IMR-90 (cell line): Measurements from ENCODE around the gene SMARCC2. TPM values are rescaled to one million over a fixed set of nuclear protein-coding genes. Genes with fewer than 3 reads are reported as not detected.

Source experiments
- ATAC-seq: fragments of 200-7000 bp; cut with Tn5 transposase; 2 replicates; pipeline ENCODE4 v1.9.1; 2020; ENCODE audit warnings: low read depth, mild to moderate bottlenecking, moderate library complexity
- BruUV-seq: library from RNA; stranded (reverse); fragments of 400-500 nt; replicated peaks from 2 replicates; lab custom pipeline; 2021; lab: Mats Ljungman, UMichigan
- CTCF ChIA-PET: fragments of 300-600 bp; formaldehyde crosslinking; extraction: SDS; loops from one replicate; lab custom pipeline; 2021; ENCODE audit warnings: antibody characterized with exemption; lab: Yijun Ruan, JAX
- POLR2A ChIA-PET: fragments of 300-600 bp; sonication (Branson Sonifier 250); formaldehyde crosslinking; loops from one replicate; lab custom pipeline; 2022; ENCODE audit warnings: antibody characterized with exemption; ENCODE audit not compliant: unreplicated experiment; lab: Charles Lee
- DNase-seq: peaks from one replicate; pipeline ENCODE4 v3.0.0; 2013
- H2AFZ ChIP-seq: replicated peaks from 2 replicates; pipeline ENCODE3; 2013; ENCODE audit warnings: low read length, mild to moderate bottlenecking; ENCODE audit not compliant: poor library complexity
- H2AK5ac ChIP-seq: 2 replicates; pipeline ENCODE4 v1.6.1; 2013; ENCODE audit warnings: low read depth, low read length, inconsistent platforms
- H2AK9ac ChIP-seq: replicated peaks from 2 replicates; pipeline ENCODE3; 2013; ENCODE audit warnings: mild to moderate bottlenecking, low read depth, low read length, moderate library complexity; ENCODE audit not compliant: poor library complexity
- H2BK120ac ChIP-seq: 2 replicates; pipeline ENCODE4 v1.6.1; 2013; ENCODE audit warnings: low read depth, low read length, inconsistent platforms
- H2BK15ac ChIP-seq: 3 replicates; pipeline ENCODE4 v1.6.1; 2013; ENCODE audit warnings: low read depth, low read length, inconsistent platforms
- H2BK20ac ChIP-seq: 2 replicates; pipeline ENCODE4 v1.6.1; 2013; ENCODE audit warnings: low read depth, mild to moderate bottlenecking, inconsistent platforms, low read length, moderate library complexity
- H2BK5ac ChIP-seq: 2 replicates; pipeline ENCODE4 v1.6.1; 2013; ENCODE audit warnings: mild to moderate bottlenecking, low read depth, low read length, inconsistent platforms; ENCODE audit not compliant: poor library complexity, severe bottlenecking
- H3K14ac ChIP-seq: replicated peaks from 2 replicates; pipeline ENCODE4 v1.6.1; 2013; ENCODE audit warnings: low read depth, low read length, inconsistent platforms
- H3K18ac ChIP-seq: 2 replicates; pipeline ENCODE4 v1.6.1; 2013; ENCODE audit warnings: low read depth, low read length, control low read depth
- H3K23ac ChIP-seq: 2 replicates; pipeline ENCODE4 v1.6.1; 2013; ENCODE audit warnings: low read depth, low read length, inconsistent platforms
- H3K27ac ChIP-seq: 2 replicates; pipeline ENCODE4 v1.5.1; 2013; ENCODE audit warnings: mild to moderate bottlenecking, control low read depth, low read length; ENCODE audit not compliant: insufficient read depth
- H3K27me3 ChIP-seq: 2 replicates; pipeline ENCODE4 v1.6.1; 2013; ENCODE audit warnings: low read length; ENCODE audit not compliant: control insufficient read depth, insufficient read depth
- H3K36me3 ChIP-seq: 2 replicates; pipeline ENCODE4 v1.6.1; 2013; ENCODE audit warnings: low read length, mixed read lengths; ENCODE audit not compliant: control insufficient read depth, insufficient read depth
- H3K4ac ChIP-seq: 2 replicates; pipeline ENCODE4 v1.6.1; 2013; ENCODE audit warnings: low read depth, low read length, inconsistent platforms
- H3K4me1 ChIP-seq: 2 replicates; pipeline ENCODE4 v1.6.1; 2013; ENCODE audit warnings: low read length, mixed read lengths; ENCODE audit not compliant: control insufficient read depth, insufficient read depth
- H3K4me2 ChIP-seq: 2 replicates; pipeline ENCODE4 v1.6.1; 2013; ENCODE audit warnings: low read depth, mild to moderate bottlenecking, control low read depth, low read length, moderate library complexity
- H3K4me3 ChIP-seq: 2 replicates; pipeline ENCODE4 v1.5.1; 2013; ENCODE audit warnings: low read depth, mild to moderate bottlenecking, control low read depth, low read length, moderate library complexity; ENCODE audit not compliant: insufficient read depth
- H3K56ac ChIP-seq: 2 replicates; pipeline ENCODE4 v1.6.1; 2013; ENCODE audit warnings: low read length, inconsistent platforms; ENCODE audit not compliant: insufficient read depth; ENCODE audit errors: extremely low read depth
- H3K79me1 ChIP-seq, 2 experiments: 2 replicates each; pipeline ENCODE4 v1.6.1; 2013; ENCODE audit warnings: low read length in 2 of 2, inconsistent platforms in 1 of 2, low read depth in 1 of 2
- H3K9ac ChIP-seq: 2 replicates; pipeline ENCODE4 v1.6.1; 2013; ENCODE audit warnings: low read depth, low read length, control low read depth
- H3K9me1 ChIP-seq: 2 replicates; pipeline ENCODE4 v1.6.1; 2013; ENCODE audit warnings: low read length, inconsistent platforms; ENCODE audit not compliant: insufficient read depth
- H3K9me3 ChIP-seq: 2 replicates; pipeline ENCODE4 v1.6.1; 2013; ENCODE audit warnings: low read length; ENCODE audit not compliant: control insufficient read depth, insufficient read depth
- H4K20me1 ChIP-seq: 2 replicates; pipeline ENCODE4 v1.6.1; 2013; ENCODE audit warnings: low read length, inconsistent platforms; ENCODE audit not compliant: insufficient read depth
- H4K5ac ChIP-seq: 2 replicates; pipeline ENCODE4 v1.6.1; 2013; ENCODE audit warnings: mild to moderate bottlenecking, low read depth, low read length, control low read depth
- H4K8ac ChIP-seq, 2 experiments: 2 replicates each; pipeline ENCODE4 v1.6.1; 2013; ENCODE audit warnings: low read depth in 2 of 2, low read length in 2 of 2, control low read depth in 1 of 2, inconsistent platforms in 1 of 2
- H4K91ac ChIP-seq: 2 replicates; pipeline ENCODE4 v1.6.1; 2013; ENCODE audit warnings: low read depth, low read length, inconsistent platforms; ENCODE audit not compliant: insufficient read depth
- BHLHE40 ChIP-seq: fragments of 150-350 bp; IDR thresholded peaks from 2 replicates; pipeline ENCODE4 v1.6.1; 2016; ENCODE audit warnings: mild to moderate bottlenecking, low read depth, low read length
- CEBPB ChIP-seq: IDR thresholded peaks from 2 replicates; pipeline ENCODE4 v1.6.1; 2012; ENCODE audit warnings: low read depth, low read length, improper control_type of control experiment
- CHD1 ChIP-seq: IDR thresholded peaks from 2 replicates; pipeline ENCODE4 v1.6.1; 2012; ENCODE audit warnings: low read depth, low read length, improper control_type of control experiment
- CTCF ChIP-seq: conservative IDR thresholded peaks from 2 replicates; pipeline ENCODE4 v1.5.1; 2012; ENCODE audit warnings: mild to moderate bottlenecking, low read depth, low read length, improper control_type of control experiment
- FOS ChIP-seq: fragments of 150-350 bp; IDR thresholded peaks from 2 replicates; pipeline ENCODE4 v1.6.1; 2016; ENCODE audit warnings: low read depth, low read length
- MAFK ChIP-seq: IDR thresholded peaks from 2 replicates; pipeline ENCODE4 v1.6.1; 2012; ENCODE audit warnings: low read depth, low read length, improper control_type of control experiment
- MAZ ChIP-seq: IDR thresholded peaks from 2 replicates; pipeline ENCODE4 v1.6.1; 2012; ENCODE audit warnings: low read depth, mild to moderate bottlenecking, low read length, improper control_type of control experiment, moderate library complexity, borderline replicate concordance
- MXI1 ChIP-seq: IDR thresholded peaks from 2 replicates; pipeline ENCODE4 v1.6.1; 2012; ENCODE audit warnings: low read depth, mild to moderate bottlenecking, low read length, moderate library complexity, borderline replicate concordance
- NFE2L2 ChIP-seq: fragments of 150-350 bp; IDR thresholded peaks from 2 replicates; pipeline ENCODE4 v1.6.1; 2016; ENCODE audit warnings: low read depth, mild to moderate bottlenecking, low read length
- POLR2A ChIP-seq: IDR thresholded peaks from 2 replicates; pipeline ENCODE4 v1.6.1; 2012; ENCODE audit warnings: mild to moderate bottlenecking, low read depth, low read length
- RAD21 ChIP-seq: IDR thresholded peaks from 2 replicates; pipeline ENCODE4 v1.6.1; 2012; ENCODE audit warnings: low read length, improper control_type of control experiment
- RCOR1 ChIP-seq: IDR thresholded peaks from 2 replicates; pipeline ENCODE4 v1.6.1; 2012; ENCODE audit warnings: mild to moderate bottlenecking, low read length, improper control_type of control experiment; ENCODE audit not compliant: insufficient replicate concordance
- RFX5 ChIP-seq: IDR thresholded peaks from 2 replicates; pipeline ENCODE4 v1.8.0; 2012; ENCODE audit warnings: low read depth, mild to moderate bottlenecking, low read length, moderate library complexity
- WGBS, 2 experiments: methylation state at CpG; one replicate each; pipeline versions ENCODE4 v1.1.5 to v1.1.7; 2013; ENCODE audit warnings: missing lambda C conversion rate in 2 of 2; ENCODE audit not compliant: insufficient read length in 1 of 2; ENCODE audit errors: extremely low coverage in 2 of 2; 5-methylcytosine and 5-hydroxymethylcytosine counted together
- dilution Hi-C: fragments of 300-500 bp; cut with HindIII; formaldehyde crosslinking; loops from one replicate; pipeline ENCODE4 v1.14.3; 2018; ENCODE audit warnings: low sequenced_read_pairs; ENCODE audit not compliant: unreplicated experiment
- in situ Hi-C: fragments of 300-500 bp; cut with MboI; formaldehyde crosslinking; loops from 3 replicates; pipeline ENCODE4 v1.14.3; 2019; ENCODE audit warnings: low sequenced_read_pairs, inconsistent platforms, mixed read lengths
- intact Hi-C: fragments of 100-400 bp; cut with micrococcal nuclease; formaldehyde crosslinking; loops from 2 replicates; pipeline ENCODE4 v1.10.0; 2022
- polyA plus RNA-seq, 3 experiments: library from polyadenylated mRNA; depleted of rRNA; stranded (reverse); fragments of >200 nt; gene quantifications; 2 replicates each; pipeline ENCODE4 v1.2.3, GENCODE V29; 2012; ENCODE audit warnings: low replicate concordance in 1 of 3
- total RNA-seq: library from RNA; depleted of rRNA; stranded (reverse); fragments of >200 nt; gene quantifications from 2 replicates; pipeline ENCODE4 v1.2.3, GENCODE V29; 2012
- TF ChIP-seq, protein P1 (sequence below): fragments of 150-350 bp; IDR thresholded peaks from 2 replicates; pipeline ENCODE4 v1.6.1; 2016; ENCODE audit warnings: low read depth, mild to moderate bottlenecking, low read length, moderate library complexity, borderline replicate concordance

Gene SMARCC2
- total and polyA plus RNA-seq, 2 of the 4 experiments (the other 2 are of a cell fraction) = 42.3 to 43.8 TPM

GRCh38 chr12:56127888-56128669 is 61.2 kb downstream of the SMARCC2 start, which contains the start of gene ESYT1:
Gene ESYT1 (plus strand): TSS chr12:56128267. CDS start chr12:56128320, 53 bp downstream.
- H4K5ac ChIP-seq = 0 out of 2 replicates have a peak within 1 kb of the TSS, but pooled peaks have one; percentile 4
- intact Hi-C loops (loop anchor here (2.0 kb wide), 2 partner anchors 31 to 61 kb away; partner anchors contain the start of genes MYL6 and SMARCC2), in situ Hi-C loops (loop anchor here (5.0 kb wide), 1 partner anchor 59 kb away; the partner anchor contains the start of gene SMARCC2), dilution Hi-C loops (no loop called here)
- H2AFZ ChIP-seq = peak within 1 kb of the TSS; percentile 88
- 3% methylated on average over 8 of the region's 49 CpGs; no CpG with 5 or more reads in 1 of the 2 experiments for WGBS, 2 experiments
- no peaks in the 10 kb centered on the region for H3K9me3 ChIP-seq
- H3K4me3 ChIP-seq = peak within 1 kb of the TSS; percentile 75
- peak within 1 kb of the TSS; percentile 85 for H3K14ac ChIP-seq
- H4K20me1 ChIP-seq = no peaks in the 10 kb centered on the region
- 0 out of 2 replicates have a peak within 1 kb of the TSS, but pooled peaks have one; percentile 37 for H2BK120ac ChIP-seq
- H3K36me3 ChIP-seq = peaks cover 24% of the 10 kb centered on the region
- H3K27me3 ChIP-seq = no peaks in the 10 kb centered on the region
- peak within 1 kb of the TSS; percentile 91 for H3K9ac ChIP-seq
- ATAC-seq (peak; percentile 93), DNase-seq (peak; percentile 100)
- TSS peak; percentile 73 for BruUV-seq
- no peak within 1 kb of the TSS for H2BK20ac ChIP-seq
- H2BK15ac ChIP-seq = peak within 1 kb of the TSS; percentile 31; the same call in 1 of the 3 replicates
- H3K27ac ChIP-seq = peak within 1 kb of the TSS; percentile 44
- CTCF ChIA-PET = interaction anchor here (1.0 to 1.3 kb wide), 3 partner anchors 10 to 81 kb away, joined by 4 to 10 read pairs (median 6); partner anchors contain the start of genes SMARCC2 and ZC3H10
- peak within 1 kb of the TSS; percentile 73 for H3K4ac ChIP-seq
- POLR2A ChIA-PET = interaction anchor here (0.6 to 1.9 kb wide), 5 partner anchors 8 to 94 kb away, joined by 3 to 8 read pairs (median 3); partner anchors contain the start of genes MYL6, RNF41 and ZC3H10
- H2AK5ac ChIP-seq = peak within 1 kb of the TSS; percentile 97
- peak within 1 kb of the TSS; percentile 95 for H2AK9ac ChIP-seq
- no peaks in the 10 kb centered on the region for H3K9me1 ChIP-seq
- peak within 1 kb of the TSS; percentile 7 for H3K18ac ChIP-seq
- peak within 1 kb of the TSS; percentile 36 to 72; a peak in 2 of 4 replicates for H4K8ac ChIP-seq
- H4K91ac ChIP-seq = peak within 1 kb of the TSS; percentile 87
- H3K79me1 ChIP-seq = peaks cover 45 to 70% of the 10 kb centered on the region in 2 experiments
- H3K4me2 ChIP-seq = peak within 1 kb of the TSS; percentile 92
- peaks cover 6% of the 10 kb centered on the region; the same call in 1 of the 2 replicates for H3K4me1 ChIP-seq
- H3K56ac ChIP-seq = peak within 1 kb of the TSS; percentile 78
- H2BK5ac ChIP-seq = peak within 1 kb of the TSS; percentile 61
- H3K23ac ChIP-seq = peak within 1 kb of the TSS; percentile 88
- TF ChIP-seq, protein P1, sequence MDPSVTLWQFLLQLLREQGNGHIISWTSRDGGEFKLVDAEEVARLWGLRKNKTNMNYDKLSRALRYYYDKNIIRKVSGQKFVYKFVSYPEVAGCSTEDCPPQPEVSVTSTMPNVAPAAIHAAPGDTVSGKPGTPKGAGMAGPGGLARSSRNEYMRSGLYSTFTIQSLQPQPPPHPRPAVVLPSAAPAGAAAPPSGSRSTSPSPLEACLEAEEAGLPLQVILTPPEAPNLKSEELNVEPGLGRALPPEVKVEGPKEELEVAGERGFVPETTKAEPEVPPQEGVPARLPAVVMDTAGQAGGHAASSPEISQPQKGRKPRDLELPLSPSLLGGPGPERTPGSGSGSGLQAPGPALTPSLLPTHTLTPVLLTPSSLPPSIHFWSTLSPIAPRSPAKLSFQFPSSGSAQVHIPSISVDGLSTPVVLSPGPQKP = no peak
- no peak for TF ChIP-seq NFE2L2
- TF ChIP-seq RCOR1 = no peak
- peak; percentile 95 for TF ChIP-seq BHLHE40
- peak; percentile 81; the same call in 1 of the 2 replicates for TF ChIP-seq MXI1
- no peak for TF ChIP-seq MAFK
- TF ChIP-seq CHD1 = no peak
- TF ChIP-seq POLR2A = peak; percentile 71; the same call in 1 of the 2 replicates
- TF ChIP-seq RFX5 = no peak
- no peak for TF ChIP-seq CTCF
- peak; percentile 40; the same call in 1 of the 2 replicates for TF ChIP-seq FOS
- peak; percentile 63; the same call in 1 of the 2 replicates for TF ChIP-seq MAZ
- TF ChIP-seq RAD21 = no peak
- TF ChIP-seq CEBPB = 0 out of 2 replicates have a peak, but pooled peaks have one; percentile 42
